AG09309 (cell line): ENCODE results near the gene METTL2A.

Experiments used
- DNase-seq: peaks from one replicate; pipeline ENCODE4 v3.0.0-alpha.2; 2010; ENCODE audit warnings: low read depth
- H3K4me3 ChIP-seq: 2 replicates; pipeline ENCODE4 v1.5.1; 2011; ENCODE audit warnings: mild to moderate bottlenecking, low read depth, low read length, moderate library complexity; ENCODE audit not compliant: control insufficient read depth
- TF ChIP-seq, protein P1 (sequence below): IDR thresholded peaks from 2 replicates; pipeline ENCODE4 v1.5.1; 2011; ENCODE audit warnings: mild to moderate bottlenecking, low read depth, low read length, inconsistent platforms; ENCODE audit not compliant: insufficient read depth, control insufficient read depth; ENCODE audit errors: missing control alignments

METTL2A gene, protein sequence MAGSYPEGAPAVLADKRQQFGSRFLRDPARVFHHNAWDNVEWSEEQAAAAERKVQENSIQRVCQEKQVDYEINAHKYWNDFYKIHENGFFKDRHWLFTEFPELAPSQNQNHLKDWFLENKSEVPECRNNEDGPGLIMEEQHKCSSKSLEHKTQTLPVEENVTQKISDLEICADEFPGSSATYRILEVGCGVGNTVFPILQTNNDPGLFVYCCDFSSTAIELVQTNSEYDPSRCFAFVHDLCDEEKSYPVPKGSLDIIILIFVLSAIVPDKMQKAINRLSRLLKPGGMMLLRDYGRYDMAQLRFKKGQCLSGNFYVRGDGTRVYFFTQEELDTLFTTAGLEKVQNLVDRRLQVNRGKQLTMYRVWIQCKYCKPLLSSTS

DNA sequence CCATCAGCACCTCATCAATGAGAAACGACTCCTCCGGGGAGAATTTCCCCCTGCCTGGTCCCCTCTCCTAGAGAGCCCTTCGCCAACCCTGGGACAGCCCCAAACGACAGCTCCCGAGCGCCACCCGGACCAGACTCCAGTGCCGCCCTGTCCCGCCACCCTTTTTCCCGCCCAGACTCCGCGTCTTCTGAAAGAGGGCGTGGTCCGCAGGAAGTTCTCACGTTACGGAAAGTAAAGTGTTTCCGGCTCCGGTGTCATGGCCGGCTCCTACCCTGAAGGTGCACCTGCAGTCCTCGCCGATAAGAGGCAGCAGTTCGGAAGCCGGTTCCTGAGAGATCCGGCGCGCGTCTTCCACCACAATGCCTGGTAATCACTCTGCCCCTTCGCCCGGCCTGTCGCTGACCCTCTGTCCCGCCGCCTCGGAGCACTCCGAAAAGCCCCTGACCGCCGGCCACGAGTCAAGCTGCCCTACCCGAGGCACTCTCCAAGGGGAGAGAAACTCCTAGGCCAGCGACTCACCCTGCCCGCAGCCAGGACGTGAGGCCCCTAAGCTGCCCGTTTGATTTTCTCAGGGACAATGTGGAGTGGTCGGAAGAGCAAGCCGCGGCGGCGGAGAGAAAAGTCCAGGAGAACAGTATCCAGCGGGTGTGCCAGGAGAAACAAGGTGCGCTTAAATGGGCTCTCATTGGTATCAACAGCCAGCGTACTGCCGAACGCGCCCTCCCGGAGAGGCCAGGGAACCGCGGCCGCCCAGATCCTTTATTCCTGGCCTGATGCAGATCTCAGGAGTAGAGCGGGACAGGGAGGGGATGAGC, at the start of gene METTL2A:
METTL2A (plus strand) TSS at position 251 of the 815 bp plus-strand sequence; CDS start at position 257, 6 bp downstream.
- H3K4me3 ChIP-seq, result peak within 1 kb of the TSS; percentile 89
- TF ChIP-seq, protein P1, sequence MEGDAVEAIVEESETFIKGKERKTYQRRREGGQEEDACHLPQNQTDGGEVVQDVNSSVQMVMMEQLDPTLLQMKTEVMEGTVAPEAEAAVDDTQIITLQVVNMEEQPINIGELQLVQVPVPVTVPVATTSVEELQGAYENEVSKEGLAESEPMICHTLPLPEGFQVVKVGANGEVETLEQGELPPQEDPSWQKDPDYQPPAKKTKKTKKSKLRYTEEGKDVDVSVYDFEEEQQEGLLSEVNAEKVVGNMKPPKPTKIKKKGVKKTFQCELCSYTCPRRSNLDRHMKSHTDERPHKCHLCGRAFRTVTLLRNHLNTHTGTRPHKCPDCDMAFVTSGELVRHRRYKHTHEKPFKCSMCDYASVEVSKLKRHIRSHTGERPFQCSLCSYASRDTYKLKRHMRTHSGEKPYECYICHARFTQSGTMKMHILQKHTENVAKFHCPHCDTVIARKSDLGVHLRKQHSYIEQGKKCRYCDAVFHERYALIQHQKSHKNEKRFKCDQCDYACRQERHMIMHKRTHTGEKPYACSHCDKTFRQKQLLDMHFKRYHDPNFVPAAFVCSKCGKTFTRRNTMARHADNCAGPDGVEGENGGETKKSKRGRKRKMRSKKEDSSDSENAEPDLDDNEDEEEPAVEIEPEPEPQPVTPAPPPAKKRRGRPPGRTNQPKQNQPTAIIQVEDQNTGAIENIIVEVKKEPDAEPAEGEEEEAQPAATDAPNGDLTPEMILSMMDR, result peak; percentile 30
- DNase-seq, result peak; percentile 25

GRCh38 chr17:62380253-62380652, 43.4 kb upstream of the METTL2A start, which contains the start of gene EFCAB3:
Gene EFCAB3 (plus strand): TSS chr17:62380553. CDS start chr17:62382980, 2,427 bp downstream.
- no peak for DNase-seq
- TF ChIP-seq, protein P1, result no peak
- H3K4me3 ChIP-seq, result no peak within 1 kb of the TSS

GRCh38 chr17:62381561-62381960, 42.1 kb upstream of the METTL2A start:
- no peak overlapping the region for H3K4me3 ChIP-seq
- DNase-seq, result no peak
- TF ChIP-seq, protein P1, result no peak

- TF ChIP-seq, protein P1, result no peak
- DNase-seq, result no peak
- H3K4me3 ChIP-seq, result no peak overlapping the region
These were observed 34.8 kb upstream of the METTL2A start for GRCh38 chr17:62388856-62389255.

- no peak for DNase-seq
- H3K4me3 ChIP-seq, result no peak overlapping the region
- TF ChIP-seq, protein P1, result no peak
These were observed 30.8 kb upstream of the METTL2A start for GRCh38 chr17:62392908-62393307.

GRCh38 chr17:62398891-62399290, 24.8 kb upstream of the METTL2A start:
- DNase-seq, result no peak
- H3K4me3 ChIP-seq, result no peak overlapping the region
- TF ChIP-seq, protein P1, result no peak
